ENCODE results near the gene UNG. TPM values are rescaled to one million over a fixed set of nuclear protein-coding genes. Genes with fewer than 3 reads are reported as not detected.

Gene UNG
- total RNA-seq, 1 experiment from 2014 or later, result 74.4 TPM

DNA sequence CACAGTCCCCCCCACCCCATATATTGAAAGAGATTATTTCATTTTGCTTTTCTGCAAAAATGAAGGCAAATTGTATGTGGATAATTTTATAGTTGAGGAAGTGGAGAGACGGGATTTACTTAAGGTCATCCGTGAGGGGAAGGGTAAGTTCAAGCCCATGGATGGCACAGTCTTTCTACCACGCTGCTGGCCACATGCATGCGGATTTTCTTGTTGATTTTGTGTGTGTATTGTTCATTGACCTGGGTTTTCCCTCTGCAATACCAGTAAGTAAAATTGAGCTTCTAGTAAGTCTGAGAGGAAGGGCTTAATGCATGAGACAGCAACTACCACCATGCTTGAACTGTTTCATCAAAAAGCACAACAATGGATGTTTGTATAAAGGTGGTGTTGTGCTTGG is 54.1 kb downstream of the UNG start:
- no TSS peak for BruUV-seq (replicated peaks)
- no peaks in the 10 kb centered on the region for H3K27me3 ChIP-seq (ENCODE audit: control insufficient read depth, insufficient read depth, low read length)
- in situ Hi-C loops (cut with HindIII; ENCODE audit: low pct_unique_long_range_greater_than_20kb, low sequenced_read_pairs) (no loop called here), intact Hi-C loops (cut with micrococcal nuclease; ENCODE audit: unreplicated experiment) (no loop called here)
- H3K9me3 ChIP-seq (ENCODE audit: control insufficient read depth, insufficient read depth, low read depth, low read length), result no peaks in the 10 kb centered on the region
- CTCF ChIA-PET, result no interaction called here
- DNase-seq (ENCODE audit: low read depth, low spot score) (no peak), ATAC-seq (no peak)
- no peak overlapping the region for H3K4me3 ChIP-seq (ENCODE audit: low read depth in 2 of 2, low read length in 2 of 2)
- TF ChIP-seq SIN3A (IDR thresholded peaks at IDR 0.05; ENCODE audit: borderline replicate concordance, insufficient read depth, low read depth, low read length), result no peak
- POLR2A ChIA-PET, result no interaction called here
- H3K36me3 ChIP-seq (ENCODE audit: control insufficient read depth, insufficient read depth, low read length), result no peaks in the 10 kb centered on the region
- no peak overlapping the region for H3K27ac ChIP-seq (ENCODE audit: low read length)
- no peaks in the 10 kb centered on the region for H3K4me1 ChIP-seq (ENCODE audit: control insufficient read depth, insufficient read depth, low read length)

DNA sequence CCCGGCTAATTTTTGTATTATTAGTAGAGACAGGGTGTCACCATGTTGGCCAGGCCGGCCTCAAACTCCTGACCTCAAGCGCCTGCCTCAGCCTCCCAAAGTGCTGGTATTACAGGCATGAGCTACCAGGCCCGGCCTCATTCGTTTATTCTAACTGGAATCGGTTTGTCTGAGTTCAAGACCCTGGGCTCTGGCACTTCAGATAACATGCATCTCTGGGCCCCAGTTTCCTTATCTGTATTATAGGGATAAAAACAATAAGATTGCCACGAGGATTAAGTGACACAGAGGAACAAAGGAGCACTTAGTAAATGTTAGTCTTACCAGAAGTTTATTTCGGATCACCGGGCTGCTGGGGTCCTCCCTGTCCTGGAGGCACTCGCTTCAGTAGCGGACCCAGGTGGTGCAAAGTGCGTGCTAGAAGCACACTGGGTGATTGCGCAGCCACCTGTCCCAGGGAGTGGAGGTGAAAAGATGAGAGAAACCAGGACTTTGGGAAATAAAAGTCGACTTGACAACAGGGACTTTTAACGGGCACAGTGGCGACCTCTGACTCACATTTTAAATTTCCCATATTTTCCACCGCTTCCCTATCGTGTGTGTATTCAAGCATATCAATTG is 56.5 kb downstream of the UNG start:
- CTCF ChIA-PET, result interaction anchor here (0.6 kb wide), 3 partner anchors 25 to 231 kb away, joined by 3 to 7 read pairs (median 4); no protein-coding TSS in a partner anchor
- BruUV-seq (replicated peaks), result no TSS peak

More for the DNA sequence above, 56.5 kb downstream of the UNG start:
- Histone ChIP-seq H3K4me1 (ENCODE audit: control insufficient read depth, insufficient read depth, low read length) (no peaks in the 10 kb centered on the region), H3K9me3 (ENCODE audit: control insufficient read depth, insufficient read depth, low read depth, low read length) (no peaks in the 10 kb centered on the region), H3K36me3 (ENCODE audit: control insufficient read depth, insufficient read depth, low read length) (no peaks in the 10 kb centered on the region), H3K27ac (ENCODE audit: low read length) (peak overlapping the region; percentile 41; the same call in 1 of the 2 replicates), H3K4me3 (ENCODE audit: low read depth in 2 of 2, low read length in 2 of 2) (peak overlapping the region; percentile 71 to 88), H3K27me3 (ENCODE audit: control insufficient read depth, insufficient read depth, low read length) (no peaks in the 10 kb centered on the region)
- intact Hi-C loops (cut with micrococcal nuclease; ENCODE audit: unreplicated experiment) (no loop called here), in situ Hi-C loops (cut with HindIII; ENCODE audit: low pct_unique_long_range_greater_than_20kb, low sequenced_read_pairs) (no loop called here)
- ATAC-seq (no peak), DNase-seq (ENCODE audit: low read depth, low spot score) (no peak)
- POLR2A ChIA-PET, result interaction anchor here (0.6 kb wide), 1 partner anchor 307 kb away, joined by 4 read pairs; no protein-coding TSS in a partner anchor
- TF ChIP-seq POLR2AphosphoS5 (IDR thresholded peaks at IDR 0.05; ENCODE audit: low read depth, low read length), result no peak
- TF ChIP-seq, protein P1, sequence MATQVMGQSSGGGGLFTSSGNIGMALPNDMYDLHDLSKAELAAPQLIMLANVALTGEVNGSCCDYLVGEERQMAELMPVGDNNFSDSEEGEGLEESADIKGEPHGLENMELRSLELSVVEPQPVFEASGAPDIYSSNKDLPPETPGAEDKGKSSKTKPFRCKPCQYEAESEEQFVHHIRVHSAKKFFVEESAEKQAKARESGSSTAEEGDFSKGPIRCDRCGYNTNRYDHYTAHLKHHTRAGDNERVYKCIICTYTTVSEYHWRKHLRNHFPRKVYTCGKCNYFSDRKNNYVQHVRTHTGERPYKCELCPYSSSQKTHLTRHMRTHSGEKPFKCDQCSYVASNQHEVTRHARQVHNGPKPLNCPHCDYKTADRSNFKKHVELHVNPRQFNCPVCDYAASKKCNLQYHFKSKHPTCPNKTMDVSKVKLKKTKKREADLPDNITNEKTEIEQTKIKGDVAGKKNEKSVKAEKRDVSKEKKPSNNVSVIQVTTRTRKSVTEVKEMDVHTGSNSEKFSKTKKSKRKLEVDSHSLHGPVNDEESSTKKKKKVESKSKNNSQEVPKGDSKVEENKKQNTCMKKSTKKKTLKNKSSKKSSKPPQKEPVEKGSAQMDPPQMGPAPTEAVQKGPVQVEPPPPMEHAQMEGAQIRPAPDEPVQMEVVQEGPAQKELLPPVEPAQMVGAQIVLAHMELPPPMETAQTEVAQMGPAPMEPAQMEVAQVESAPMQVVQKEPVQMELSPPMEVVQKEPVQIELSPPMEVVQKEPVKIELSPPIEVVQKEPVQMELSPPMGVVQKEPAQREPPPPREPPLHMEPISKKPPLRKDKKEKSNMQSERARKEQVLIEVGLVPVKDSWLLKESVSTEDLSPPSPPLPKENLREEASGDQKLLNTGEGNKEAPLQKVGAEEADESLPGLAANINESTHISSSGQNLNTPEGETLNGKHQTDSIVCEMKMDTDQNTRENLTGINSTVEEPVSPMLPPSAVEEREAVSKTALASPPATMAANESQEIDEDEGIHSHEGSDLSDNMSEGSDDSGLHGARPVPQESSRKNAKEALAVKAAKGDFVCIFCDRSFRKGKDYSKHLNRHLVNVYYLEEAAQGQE (IDR thresholded peaks at IDR 0.05; ENCODE audit: insufficient read depth in 1 of 2, low read depth in 2 of 2, low read length in 1 of 2), result no peak
- no peak for TF ChIP-seq SIN3A (IDR thresholded peaks at IDR 0.05; ENCODE audit: borderline replicate concordance, insufficient read depth, low read depth, low read length)
- TF ChIP-seq, protein P2, sequence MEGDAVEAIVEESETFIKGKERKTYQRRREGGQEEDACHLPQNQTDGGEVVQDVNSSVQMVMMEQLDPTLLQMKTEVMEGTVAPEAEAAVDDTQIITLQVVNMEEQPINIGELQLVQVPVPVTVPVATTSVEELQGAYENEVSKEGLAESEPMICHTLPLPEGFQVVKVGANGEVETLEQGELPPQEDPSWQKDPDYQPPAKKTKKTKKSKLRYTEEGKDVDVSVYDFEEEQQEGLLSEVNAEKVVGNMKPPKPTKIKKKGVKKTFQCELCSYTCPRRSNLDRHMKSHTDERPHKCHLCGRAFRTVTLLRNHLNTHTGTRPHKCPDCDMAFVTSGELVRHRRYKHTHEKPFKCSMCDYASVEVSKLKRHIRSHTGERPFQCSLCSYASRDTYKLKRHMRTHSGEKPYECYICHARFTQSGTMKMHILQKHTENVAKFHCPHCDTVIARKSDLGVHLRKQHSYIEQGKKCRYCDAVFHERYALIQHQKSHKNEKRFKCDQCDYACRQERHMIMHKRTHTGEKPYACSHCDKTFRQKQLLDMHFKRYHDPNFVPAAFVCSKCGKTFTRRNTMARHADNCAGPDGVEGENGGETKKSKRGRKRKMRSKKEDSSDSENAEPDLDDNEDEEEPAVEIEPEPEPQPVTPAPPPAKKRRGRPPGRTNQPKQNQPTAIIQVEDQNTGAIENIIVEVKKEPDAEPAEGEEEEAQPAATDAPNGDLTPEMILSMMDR (IDR thresholded peaks at IDR 0.05), result no peak
- no peak for TF ChIP-seq TCF7L2 (IDR thresholded peaks at IDR 0.05; ENCODE audit: low read depth, low read length)
